Neural cell (in vitro differentiated cells): Measurements from ENCODE around the gene KCNIP3.

Experiments used
- EP300 ChIP-seq: fragments of 450-650 bp; conservative IDR thresholded peaks from 2 replicates; pipeline ENCODE4 v1.6.1; 2014; ENCODE audit warnings: antibody characterized with exemption, mild to moderate bottlenecking, moderate library complexity; ENCODE audit not compliant: poor library complexity, severe bottlenecking
- EZH2 ChIP-seq: fragments of 200-600, 300-800 bp; shearing (Covaris generic), sonication (generic); IDR thresholded peaks from 2 replicates; pipeline ENCODE4 v1.6.1; 2014; ENCODE audit warnings: antibody characterized with exemption, low read length, borderline replicate concordance, mild to moderate bottlenecking; ENCODE audit not compliant: insufficient read depth, poor library complexity, severe bottlenecking
- POLR2AphosphoS5 ChIP-seq: IDR thresholded peaks from 2 replicates; pipeline ENCODE4 v1.6.1; 2012
- TAF1 ChIP-seq: IDR thresholded peaks from 2 replicates; pipeline ENCODE4 v1.6.1; 2012; ENCODE audit warnings: low read depth
- TF ChIP-seq, protein P1 (sequence below): fragments of 450-650 bp; IDR thresholded peaks from 2 replicates; pipeline ENCODE4 v1.5.1; 2014; ENCODE audit warnings: antibody characterized with exemption, mild to moderate bottlenecking, moderate library complexity; ENCODE audit not compliant: poor library complexity, severe bottlenecking
- TF ChIP-seq, protein P2 (sequence below): IDR thresholded peaks from 2 replicates; pipeline ENCODE4 v1.6.1; 2012; ENCODE audit warnings: borderline replicate concordance

- TF ChIP-seq EZH2 (no peak), TAF1 (no peak), POLR2AphosphoS5 (no peak), EP300 (no peak)
- TF ChIP-seq, protein P1, sequence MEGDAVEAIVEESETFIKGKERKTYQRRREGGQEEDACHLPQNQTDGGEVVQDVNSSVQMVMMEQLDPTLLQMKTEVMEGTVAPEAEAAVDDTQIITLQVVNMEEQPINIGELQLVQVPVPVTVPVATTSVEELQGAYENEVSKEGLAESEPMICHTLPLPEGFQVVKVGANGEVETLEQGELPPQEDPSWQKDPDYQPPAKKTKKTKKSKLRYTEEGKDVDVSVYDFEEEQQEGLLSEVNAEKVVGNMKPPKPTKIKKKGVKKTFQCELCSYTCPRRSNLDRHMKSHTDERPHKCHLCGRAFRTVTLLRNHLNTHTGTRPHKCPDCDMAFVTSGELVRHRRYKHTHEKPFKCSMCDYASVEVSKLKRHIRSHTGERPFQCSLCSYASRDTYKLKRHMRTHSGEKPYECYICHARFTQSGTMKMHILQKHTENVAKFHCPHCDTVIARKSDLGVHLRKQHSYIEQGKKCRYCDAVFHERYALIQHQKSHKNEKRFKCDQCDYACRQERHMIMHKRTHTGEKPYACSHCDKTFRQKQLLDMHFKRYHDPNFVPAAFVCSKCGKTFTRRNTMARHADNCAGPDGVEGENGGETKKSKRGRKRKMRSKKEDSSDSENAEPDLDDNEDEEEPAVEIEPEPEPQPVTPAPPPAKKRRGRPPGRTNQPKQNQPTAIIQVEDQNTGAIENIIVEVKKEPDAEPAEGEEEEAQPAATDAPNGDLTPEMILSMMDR: no peak
- TF ChIP-seq, protein P2, sequence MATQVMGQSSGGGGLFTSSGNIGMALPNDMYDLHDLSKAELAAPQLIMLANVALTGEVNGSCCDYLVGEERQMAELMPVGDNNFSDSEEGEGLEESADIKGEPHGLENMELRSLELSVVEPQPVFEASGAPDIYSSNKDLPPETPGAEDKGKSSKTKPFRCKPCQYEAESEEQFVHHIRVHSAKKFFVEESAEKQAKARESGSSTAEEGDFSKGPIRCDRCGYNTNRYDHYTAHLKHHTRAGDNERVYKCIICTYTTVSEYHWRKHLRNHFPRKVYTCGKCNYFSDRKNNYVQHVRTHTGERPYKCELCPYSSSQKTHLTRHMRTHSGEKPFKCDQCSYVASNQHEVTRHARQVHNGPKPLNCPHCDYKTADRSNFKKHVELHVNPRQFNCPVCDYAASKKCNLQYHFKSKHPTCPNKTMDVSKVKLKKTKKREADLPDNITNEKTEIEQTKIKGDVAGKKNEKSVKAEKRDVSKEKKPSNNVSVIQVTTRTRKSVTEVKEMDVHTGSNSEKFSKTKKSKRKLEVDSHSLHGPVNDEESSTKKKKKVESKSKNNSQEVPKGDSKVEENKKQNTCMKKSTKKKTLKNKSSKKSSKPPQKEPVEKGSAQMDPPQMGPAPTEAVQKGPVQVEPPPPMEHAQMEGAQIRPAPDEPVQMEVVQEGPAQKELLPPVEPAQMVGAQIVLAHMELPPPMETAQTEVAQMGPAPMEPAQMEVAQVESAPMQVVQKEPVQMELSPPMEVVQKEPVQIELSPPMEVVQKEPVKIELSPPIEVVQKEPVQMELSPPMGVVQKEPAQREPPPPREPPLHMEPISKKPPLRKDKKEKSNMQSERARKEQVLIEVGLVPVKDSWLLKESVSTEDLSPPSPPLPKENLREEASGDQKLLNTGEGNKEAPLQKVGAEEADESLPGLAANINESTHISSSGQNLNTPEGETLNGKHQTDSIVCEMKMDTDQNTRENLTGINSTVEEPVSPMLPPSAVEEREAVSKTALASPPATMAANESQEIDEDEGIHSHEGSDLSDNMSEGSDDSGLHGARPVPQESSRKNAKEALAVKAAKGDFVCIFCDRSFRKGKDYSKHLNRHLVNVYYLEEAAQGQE: no peak
These were observed 13.6 kb upstream of the KCNIP3 start for GRCh38 chr2:95283562-95283961.
